Measurements from ENCODE around the gene GALC.
A peak's percentile ranks its signal among the peaks of the same experiment; 100 is the strongest.

Gene GALC

GRCh38 chr14:87992718-87993628 is at the start of gene GALC:
TSS of gene GALC (minus strand) at chr14:87993182. CDS start at chr14:87993164, 18 bp downstream.
- H3K9ac ChIP-seq (ENCODE audit: low read depth, low read length): peak within 1 kb of the TSS; percentile 67
- no peaks in the 10 kb centered on the region for H3K9me3 ChIP-seq (ENCODE audit: insufficient read depth, low read depth, low read length)
- no peaks in the 10 kb centered on the region for H3K27me3 ChIP-seq (ENCODE audit: insufficient read depth, low read length)
- H3K4me3 ChIP-seq (ENCODE audit: low read length): peak within 1 kb of the TSS; percentile 76
- no peaks in the 10 kb centered on the region for H3K36me3 ChIP-seq (ENCODE audit: insufficient read depth, low read depth, low read length)
- peaks cover 6% of the 10 kb centered on the region; the same call in 1 of the 2 replicates for H3K4me1 ChIP-seq (ENCODE audit: insufficient read depth, low read length)
- no peak within 1 kb of the TSS for H3K27ac ChIP-seq (ENCODE audit: low read length)

GRCh38 chr14:88040146-88040545 is 47.2 kb upstream of the GALC start:
- H3K4me3 ChIP-seq (ENCODE audit: low read length): no peak overlapping the region
- H3K27ac ChIP-seq (ENCODE audit: low read length): no peak overlapping the region
- no peaks in the 10 kb centered on the region for H3K9me3 ChIP-seq (ENCODE audit: insufficient read depth, low read depth, low read length)
- no peak overlapping the region for H3K9ac ChIP-seq (ENCODE audit: low read depth, low read length)
- H3K4me1 ChIP-seq (ENCODE audit: insufficient read depth, low read length): peaks cover 4% of the 10 kb centered on the region; the same call in 1 of the 2 replicates
- H3K27me3 ChIP-seq (ENCODE audit: insufficient read depth, low read length): no peaks in the 10 kb centered on the region
- H3K36me3 ChIP-seq (ENCODE audit: insufficient read depth, low read depth, low read length): no peaks in the 10 kb centered on the region

GRCh38 chr14:88039197-88039596 is 46.2 kb upstream of the GALC start:
- H3K27me3 ChIP-seq (ENCODE audit: insufficient read depth, low read length): no peaks in the 10 kb centered on the region
- no peaks in the 10 kb centered on the region for H3K36me3 ChIP-seq (ENCODE audit: insufficient read depth, low read depth, low read length)
- H3K9me3 ChIP-seq (ENCODE audit: insufficient read depth, low read depth, low read length): no peaks in the 10 kb centered on the region
- H3K27ac ChIP-seq (ENCODE audit: low read length): no peak overlapping the region
- no peak overlapping the region for H3K9ac ChIP-seq (ENCODE audit: low read depth, low read length)
- peaks cover 4% of the 10 kb centered on the region; the same call in 1 of the 2 replicates for H3K4me1 ChIP-seq (ENCODE audit: insufficient read depth, low read length)
- H3K4me3 ChIP-seq (ENCODE audit: low read length): no peak overlapping the region

GRCh38 chr14:88037325-88037724 is 44.3 kb upstream of the GALC start:
- H3K9me3 ChIP-seq (ENCODE audit: insufficient read depth, low read depth, low read length): no peaks in the 10 kb centered on the region

GRCh38 chr14:88036422-88036821 is 43.4 kb upstream of the GALC start:
- no peaks in the 10 kb centered on the region for H3K9me3 ChIP-seq (ENCODE audit: insufficient read depth, low read depth, low read length)
- H3K27ac ChIP-seq (ENCODE audit: low read length): no peak overlapping the region
- no peak overlapping the region for H3K4me3 ChIP-seq (ENCODE audit: low read length)
- no peak overlapping the region for H3K9ac ChIP-seq (ENCODE audit: low read depth, low read length)
- H3K4me1 ChIP-seq (ENCODE audit: insufficient read depth, low read length): peaks cover 4% of the 10 kb centered on the region; the same call in 1 of the 2 replicates
- no peaks in the 10 kb centered on the region for H3K36me3 ChIP-seq (ENCODE audit: insufficient read depth, low read depth, low read length)
- no peaks in the 10 kb centered on the region for H3K27me3 ChIP-seq (ENCODE audit: insufficient read depth, low read length)

More at GRCh38 chr14:88037325-88037724, 44.3 kb upstream of the GALC start:
- no peak overlapping the region for H3K4me3 ChIP-seq (ENCODE audit: low read length)
- H3K4me1 ChIP-seq (ENCODE audit: insufficient read depth, low read length): peaks cover 4% of the 10 kb centered on the region; the same call in 1 of the 2 replicates
- no peak overlapping the region for H3K27ac ChIP-seq (ENCODE audit: low read length)
- no peak overlapping the region for H3K9ac ChIP-seq (ENCODE audit: low read depth, low read length)
- H3K36me3 ChIP-seq (ENCODE audit: insufficient read depth, low read depth, low read length): no peaks in the 10 kb centered on the region
- H3K27me3 ChIP-seq (ENCODE audit: insufficient read depth, low read length): no peaks in the 10 kb centered on the region

GRCh38 chr14:88034076-88034475 is 41.1 kb upstream of the GALC start:
- Histone ChIP-seq H3K9me3 (ENCODE audit: insufficient read depth, low read depth, low read length) (no peaks in the 10 kb centered on the region), H3K9ac (ENCODE audit: low read depth, low read length) (no peak overlapping the region)

GRCh38 chr14:88032373-88032772 is 39.4 kb upstream of the GALC start:
- peaks cover 4% of the 10 kb centered on the region; the same call in 1 of the 2 replicates for H3K4me1 ChIP-seq (ENCODE audit: insufficient read depth, low read length)
- H3K27ac ChIP-seq (ENCODE audit: low read length): no peak overlapping the region
- H3K9me3 ChIP-seq (ENCODE audit: insufficient read depth, low read depth, low read length): no peaks in the 10 kb centered on the region
- H3K27me3 ChIP-seq (ENCODE audit: insufficient read depth, low read length): no peaks in the 10 kb centered on the region
- H3K4me3 ChIP-seq (ENCODE audit: low read length): no peak overlapping the region
- H3K36me3 ChIP-seq (ENCODE audit: insufficient read depth, low read depth, low read length): no peaks in the 10 kb centered on the region
- H3K9ac ChIP-seq (ENCODE audit: low read depth, low read length): no peak overlapping the region

More at GRCh38 chr14:88034076-88034475, 41.1 kb upstream of the GALC start:
- H3K27ac ChIP-seq (ENCODE audit: low read length): no peak overlapping the region
- H3K4me1 ChIP-seq (ENCODE audit: insufficient read depth, low read length): peaks cover 4% of the 10 kb centered on the region; the same call in 1 of the 2 replicates
- no peaks in the 10 kb centered on the region for H3K36me3 ChIP-seq (ENCODE audit: insufficient read depth, low read depth, low read length)
- H3K27me3 ChIP-seq (ENCODE audit: insufficient read depth, low read length): no peaks in the 10 kb centered on the region
- no peak overlapping the region for H3K4me3 ChIP-seq (ENCODE audit: low read length)

- no peak overlapping the region for H3K9ac ChIP-seq (ENCODE audit: low read depth, low read length)
- no peak overlapping the region for H3K4me3 ChIP-seq (ENCODE audit: low read length)
These were observed 37.9 kb upstream of the GALC start for GRCh38 chr14:88030892-88031291.

GRCh38 chr14:88030079-88030478 is 37.1 kb upstream of the GALC start:
- H3K36me3 ChIP-seq (ENCODE audit: insufficient read depth, low read depth, low read length): no peaks in the 10 kb centered on the region
- H3K27me3 ChIP-seq (ENCODE audit: insufficient read depth, low read length): no peaks in the 10 kb centered on the region
- H3K27ac ChIP-seq (ENCODE audit: low read length): no peak overlapping the region
- H3K9me3 ChIP-seq (ENCODE audit: insufficient read depth, low read depth, low read length): no peaks in the 10 kb centered on the region
- no peak overlapping the region for H3K9ac ChIP-seq (ENCODE audit: low read depth, low read length)
- H3K4me3 ChIP-seq (ENCODE audit: low read length): no peak overlapping the region
- no peaks in the 10 kb centered on the region for H3K4me1 ChIP-seq (ENCODE audit: insufficient read depth, low read length)

More at GRCh38 chr14:88030892-88031291, 37.9 kb upstream of the GALC start:
- Histone ChIP-seq H3K4me1 (ENCODE audit: insufficient read depth, low read length) (no peaks in the 10 kb centered on the region), H3K36me3 (ENCODE audit: insufficient read depth, low read depth, low read length) (no peaks in the 10 kb centered on the region), H3K27ac (ENCODE audit: low read length) (no peak overlapping the region), H3K9me3 (ENCODE audit: insufficient read depth, low read depth, low read length) (no peaks in the 10 kb centered on the region), H3K27me3 (ENCODE audit: insufficient read depth, low read length) (no peaks in the 10 kb centered on the region)

- Histone ChIP-seq H3K27ac (ENCODE audit: low read length) (no peak overlapping the region), H3K4me1 (ENCODE audit: insufficient read depth, low read length) (no peaks in the 10 kb centered on the region), H3K36me3 (ENCODE audit: insufficient read depth, low read depth, low read length) (no peaks in the 10 kb centered on the region), H3K9me3 (ENCODE audit: insufficient read depth, low read depth, low read length) (no peaks in the 10 kb centered on the region), H3K27me3 (ENCODE audit: insufficient read depth, low read length) (no peaks in the 10 kb centered on the region), H3K4me3 (ENCODE audit: low read length) (no peak overlapping the region), H3K9ac (ENCODE audit: low read depth, low read length) (no peak overlapping the region)
These were observed 36.5 kb upstream of the GALC start for GRCh38 chr14:88029500-88029899.

- H3K27ac ChIP-seq (ENCODE audit: low read length): no peak overlapping the region
- H3K9ac ChIP-seq (ENCODE audit: low read depth, low read length): no peak overlapping the region
These were observed 33.9 kb upstream of the GALC start for GRCh38 chr14:88026890-88027289.

GRCh38 chr14:88025313-88025712 is 32.3 kb upstream of the GALC start:
- peaks cover 11% of the 10 kb centered on the region; the same call in 1 of the 2 replicates for H3K4me1 ChIP-seq (ENCODE audit: insufficient read depth, low read length)
- no peaks in the 10 kb centered on the region for H3K27me3 ChIP-seq (ENCODE audit: insufficient read depth, low read length)
- no peaks in the 10 kb centered on the region for H3K36me3 ChIP-seq (ENCODE audit: insufficient read depth, low read depth, low read length)
- no peak overlapping the region for H3K27ac ChIP-seq (ENCODE audit: low read length)
- no peak overlapping the region for H3K9ac ChIP-seq (ENCODE audit: low read depth, low read length)
- no peak overlapping the region for H3K4me3 ChIP-seq (ENCODE audit: low read length)
- H3K9me3 ChIP-seq (ENCODE audit: insufficient read depth, low read depth, low read length): no peaks in the 10 kb centered on the region

More at GRCh38 chr14:88026890-88027289, 33.9 kb upstream of the GALC start:
- H3K36me3 ChIP-seq (ENCODE audit: insufficient read depth, low read depth, low read length): no peaks in the 10 kb centered on the region
- H3K9me3 ChIP-seq (ENCODE audit: insufficient read depth, low read depth, low read length): no peaks in the 10 kb centered on the region
- no peak overlapping the region for H3K4me3 ChIP-seq (ENCODE audit: low read length)
- H3K27me3 ChIP-seq (ENCODE audit: insufficient read depth, low read length): no peaks in the 10 kb centered on the region
- H3K4me1 ChIP-seq (ENCODE audit: insufficient read depth, low read length): peaks cover 11% of the 10 kb centered on the region; the same call in 1 of the 2 replicates
